AG04449 (cell line): ENCODE results near the gene AP3M1.

ENCODE experiments used
- CTCF ChIA-PET: fragments of 350-600 bp; formaldehyde crosslinking; extraction: SDS; loops from one replicate; lab custom pipeline; 2021; ENCODE audit warnings: antibody characterized with exemption; lab: Yijun Ruan, JAX
- POLR2A ChIA-PET: fragments of 400-600, 350-600 bp; formaldehyde crosslinking; extraction: SDS; loops from one replicate; lab custom pipeline; 2020; ENCODE audit warnings: antibody characterized with exemption, inconsistent platforms; lab: Yijun Ruan, JAX
- DNase-seq: peaks from one replicate; pipeline ENCODE4 v3.0.0-alpha.2; 2010; ENCODE audit warnings: low read depth, low spot score
- H3K4me3 ChIP-seq: 2 replicates; pipeline ENCODE4 v1.5.1; 2011; ENCODE audit warnings: low read depth, mild to moderate bottlenecking, control low read depth, low read length
- CTCF ChIP-seq: IDR thresholded peaks from one replicate; pipeline ENCODE4 v1.5.1; 2011; ENCODE audit warnings: mild to moderate bottlenecking, moderate library complexity, low read length, control low read depth, inconsistent platforms; ENCODE audit not compliant: insufficient read depth; ENCODE audit errors: missing control alignments

AP3M1 gene

GRCh38 chr10:74097776-74098175 lies 52.9 kb downstream of the AP3M1 start:
- ChIA-PET POLR2A (no interaction called here), CTCF (interaction anchor here (0.8 to 4.1 kb wide), 5 partner anchors 10 to 218 kb away, joined by 3 to 25 read pairs (median 7); no protein-coding TSS in a partner anchor)
- no peak overlapping the region for H3K4me3 ChIP-seq
- TF ChIP-seq CTCF = no peak
- DNase-seq = no peak

GRCh38 chr10:74096777-74097176 lies 53.9 kb downstream of the AP3M1 start:
- no peak for TF ChIP-seq CTCF
- DNase-seq = no peak
- POLR2A ChIA-PET = no interaction called here
- CTCF ChIA-PET = interaction anchor here (0.8 to 6.1 kb wide), 2 partner anchors 15 to 210 kb away, joined by 4 to 55 read pairs; no protein-coding TSS in a partner anchor
- H3K4me3 ChIP-seq = no peak overlapping the region

- no peak for TF ChIP-seq CTCF
- POLR2A ChIA-PET = no interaction called here
- CTCF ChIA-PET = interaction anchor here (0.6 to 6.1 kb wide), 4 partner anchors 8 to 15 kb away, joined by 3 to 55 read pairs (median 4); no protein-coding TSS in a partner anchor
- no peak overlapping the region for H3K4me3 ChIP-seq
- DNase-seq = no peak
These were observed 56.4 kb downstream of the AP3M1 start for GRCh38 chr10:74094231-74094630.

GRCh38 chr10:74093530-74094164 lies 57.0 kb downstream of the AP3M1 start:
- H3K4me3 ChIP-seq = no peak overlapping the region
- no peak for DNase-seq
- ChIA-PET CTCF (interaction anchor here (0.9 to 6.1 kb wide), 4 partner anchors 7 to 153 kb away, joined by 3 to 55 read pairs (median 4); no protein-coding TSS in a partner anchor), POLR2A (no interaction called here)
- no peak for TF ChIP-seq CTCF

GRCh38 chr10:74092372-74092771 lies 58.3 kb downstream of the AP3M1 start:
- H3K4me3 ChIP-seq = no peak overlapping the region
- TF ChIP-seq CTCF = no peak
- ChIA-PET CTCF (interaction anchor here (0.9 to 6.1 kb wide), 4 partner anchors 11 to 213 kb away, joined by 3 to 55 read pairs (median 10); no protein-coding TSS in a partner anchor), POLR2A (no interaction called here)
- no peak for DNase-seq

GRCh38 chr10:74088722-74089121 lies 61.9 kb downstream of the AP3M1 start:
- TF ChIP-seq CTCF = no peak
- H3K4me3 ChIP-seq = no peak overlapping the region
- no peak for DNase-seq
- CTCF ChIA-PET = interaction anchor here (1.0 to 3.2 kb wide), 3 partner anchors 14 to 203 kb away, joined by 3 to 13 read pairs (median 10); no protein-coding TSS in a partner anchor
- POLR2A ChIA-PET = no interaction called here
